OCI-LY1 (cell line): ENCODE measurements around the gene RNGTT.

Source experiments
- EZH2 ChIP-seq: fragments of 200-600 bp; sonication (generic), shearing (Covaris generic); IDR thresholded peaks from 2 replicates; pipeline ENCODE4 v1.8.0; 2017; ENCODE audit warnings: borderline replicate concordance, mixed run types, mild to moderate bottlenecking, antibody characterized with exemption, low read length, moderate library complexity, mixed read lengths
- TF ChIP-seq, protein P1 (sequence below): fragments of 200-600 bp; sonication (generic), shearing (Covaris generic); IDR thresholded peaks from 2 replicates; pipeline ENCODE4 v1.5.1; 2017; ENCODE audit warnings: mild to moderate bottlenecking, antibody characterized with exemption, low read length, moderate library complexity, mixed read lengths

DNA sequence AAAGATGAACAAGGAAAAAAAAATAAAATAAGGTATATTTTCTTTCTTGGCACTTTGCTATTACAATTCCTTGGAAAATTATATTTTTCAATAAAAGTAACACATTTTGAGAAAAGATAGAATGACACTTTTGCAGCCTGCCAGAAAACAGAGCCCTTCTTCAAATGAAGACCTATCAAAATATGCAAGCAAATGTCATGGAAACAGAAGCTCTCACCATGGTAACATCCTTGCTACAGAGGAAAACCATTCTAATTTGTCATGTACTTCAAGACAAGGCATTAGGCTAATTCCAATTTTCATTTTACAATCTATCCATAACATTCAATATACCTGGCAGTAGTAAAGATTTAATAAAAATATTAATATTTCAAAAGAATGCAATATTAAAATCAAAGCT, 177.9 kb downstream of the RNGTT start:
- TF ChIP-seq, protein P1, sequence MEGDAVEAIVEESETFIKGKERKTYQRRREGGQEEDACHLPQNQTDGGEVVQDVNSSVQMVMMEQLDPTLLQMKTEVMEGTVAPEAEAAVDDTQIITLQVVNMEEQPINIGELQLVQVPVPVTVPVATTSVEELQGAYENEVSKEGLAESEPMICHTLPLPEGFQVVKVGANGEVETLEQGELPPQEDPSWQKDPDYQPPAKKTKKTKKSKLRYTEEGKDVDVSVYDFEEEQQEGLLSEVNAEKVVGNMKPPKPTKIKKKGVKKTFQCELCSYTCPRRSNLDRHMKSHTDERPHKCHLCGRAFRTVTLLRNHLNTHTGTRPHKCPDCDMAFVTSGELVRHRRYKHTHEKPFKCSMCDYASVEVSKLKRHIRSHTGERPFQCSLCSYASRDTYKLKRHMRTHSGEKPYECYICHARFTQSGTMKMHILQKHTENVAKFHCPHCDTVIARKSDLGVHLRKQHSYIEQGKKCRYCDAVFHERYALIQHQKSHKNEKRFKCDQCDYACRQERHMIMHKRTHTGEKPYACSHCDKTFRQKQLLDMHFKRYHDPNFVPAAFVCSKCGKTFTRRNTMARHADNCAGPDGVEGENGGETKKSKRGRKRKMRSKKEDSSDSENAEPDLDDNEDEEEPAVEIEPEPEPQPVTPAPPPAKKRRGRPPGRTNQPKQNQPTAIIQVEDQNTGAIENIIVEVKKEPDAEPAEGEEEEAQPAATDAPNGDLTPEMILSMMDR, result no peak
- no peak for TF ChIP-seq EZH2
